ENCODE data around the gene PRSS8.

Gene PRSS8

GRCh38 chr16:31129568-31130335 lies 5.8 kb downstream of the PRSS8 start:
- no peak overlapping the region for H3K4me3 ChIP-seq (ENCODE audit: low read depth, low read length)

DNA sequence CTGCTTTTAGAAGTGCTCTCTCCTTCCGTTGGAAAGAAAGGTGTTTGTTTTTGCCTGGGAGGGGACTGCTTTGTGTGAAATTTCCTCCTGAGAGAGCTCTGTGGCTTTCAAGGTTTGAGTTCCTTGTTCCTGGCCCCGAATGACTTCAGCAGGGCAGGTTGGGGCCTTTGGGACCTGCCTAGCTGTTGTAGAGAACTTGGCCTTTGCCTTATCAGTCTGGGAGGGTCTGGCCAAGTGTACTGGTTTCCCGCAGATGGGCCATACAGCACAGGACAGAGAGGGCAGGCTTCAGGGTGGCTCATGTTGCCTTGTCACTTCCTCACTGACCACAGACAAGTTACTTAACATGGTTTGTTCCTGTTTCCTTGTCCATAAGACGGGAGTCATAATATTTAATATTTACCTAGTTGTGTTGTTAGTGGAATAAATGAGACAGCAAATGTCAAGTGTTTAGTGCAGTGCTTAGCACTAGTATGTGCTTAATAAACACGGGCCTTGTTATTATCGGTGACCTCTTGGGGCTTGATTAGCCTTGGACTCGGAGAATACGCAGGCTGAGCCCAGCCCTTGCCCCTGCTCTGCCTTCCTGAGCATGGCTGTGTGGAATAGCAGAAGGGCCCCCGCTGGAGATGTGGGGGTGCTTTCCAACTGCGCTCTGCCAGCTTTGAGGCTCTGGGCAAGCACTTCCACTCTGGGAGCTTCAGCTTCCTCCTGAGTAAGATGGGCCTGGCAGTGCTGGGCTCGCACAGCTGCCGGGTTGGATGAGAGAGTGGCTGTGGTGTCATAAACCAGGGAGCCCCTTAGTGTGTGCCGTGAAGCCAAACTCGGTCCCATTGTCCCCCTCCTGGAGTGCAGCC lies 6.6 kb downstream of the PRSS8 start:
- H3K4me3 ChIP-seq (ENCODE audit: low read depth, low read length), result no peak overlapping the region

- no peak overlapping the region for H3K4me3 ChIP-seq (ENCODE audit: low read depth, low read length)
Measured at GRCh38 chr16:31127182-31127581, 8.3 kb downstream of the PRSS8 start.

DNA sequence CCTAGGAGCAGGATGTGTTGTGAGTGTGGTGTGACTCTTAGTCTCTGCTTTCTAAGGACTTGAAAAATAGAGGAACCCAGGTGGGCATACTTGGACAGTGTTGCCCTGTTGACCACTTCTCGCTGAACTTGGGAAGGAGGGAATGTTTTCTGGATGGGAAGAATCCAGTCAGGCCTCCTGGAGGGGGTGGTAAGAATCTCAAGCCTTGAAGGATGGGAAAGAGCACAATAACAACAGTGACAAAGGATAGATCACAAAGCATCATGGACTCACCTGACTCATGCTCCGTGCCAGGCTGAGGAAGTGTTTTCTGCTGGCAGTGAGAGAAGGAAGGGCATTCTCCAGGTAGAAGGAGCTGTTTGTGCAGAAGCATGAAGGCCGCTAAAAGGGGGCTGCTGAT lies 9.7 kb downstream of the PRSS8 start:
- no peak overlapping the region for H3K4me3 ChIP-seq (ENCODE audit: low read depth, low read length)

DNA sequence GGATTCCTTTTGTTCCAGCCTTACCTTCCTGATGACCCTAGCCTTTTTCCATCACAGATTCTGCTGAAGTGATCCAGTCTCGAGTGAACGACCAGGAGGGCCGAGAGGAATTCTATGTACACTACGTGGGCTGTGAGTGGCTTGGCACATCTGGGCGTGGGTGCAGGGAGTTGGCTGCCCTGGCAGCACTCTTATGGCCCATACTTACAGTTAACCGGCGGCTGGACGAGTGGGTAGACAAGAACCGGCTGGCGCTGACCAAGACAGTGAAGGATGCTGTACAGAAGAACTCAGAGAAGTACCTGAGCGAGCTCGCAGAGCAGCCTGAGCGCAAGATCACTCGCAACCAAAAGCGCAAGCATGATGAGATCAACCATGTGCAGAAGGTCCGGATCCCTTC lies 15.4 kb downstream of the PRSS8 start:
- no peak overlapping the region for H3K4me3 ChIP-seq (ENCODE audit: low read depth, low read length)

- peak overlapping the region; percentile 52 for H3K4me3 ChIP-seq (ENCODE audit: low read depth, low read length)
Measured at GRCh38 chr16:31118223-31119155, 17.0 kb downstream of the PRSS8 start.

- H3K4me3 ChIP-seq (ENCODE audit: low read depth, low read length), result peak within 1 kb of the TSS; percentile 53
Measured at GRCh38 chr16:31117384-31118222, 17.9 kb downstream of the PRSS8 start, which contains the start of gene KAT8. TSS of gene KAT8 (plus strand) at chr16:31117664. CDS start at chr16:31117682, 18 bp downstream.

DNA sequence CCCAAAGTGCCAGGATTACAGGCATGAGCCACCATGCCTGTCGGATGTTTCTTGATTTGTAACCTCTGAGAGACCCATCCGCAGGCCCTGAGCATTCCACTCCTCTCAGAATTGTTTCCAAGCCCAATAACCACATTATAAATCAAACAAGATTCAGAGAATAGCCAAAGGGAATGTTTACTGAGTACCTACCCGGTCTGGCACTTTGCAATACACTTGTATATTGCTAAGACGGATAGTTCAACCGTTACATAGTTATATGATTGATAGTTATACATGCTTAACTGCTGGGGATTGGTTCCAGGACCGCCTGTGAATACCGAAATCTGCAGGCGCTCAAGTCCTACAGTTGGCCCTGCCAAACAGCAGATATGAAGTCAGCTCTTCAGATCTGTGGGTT lies 21.1 kb downstream of the PRSS8 start:
- no peak overlapping the region for H3K4me3 ChIP-seq (ENCODE audit: low read depth, low read length)

DNA sequence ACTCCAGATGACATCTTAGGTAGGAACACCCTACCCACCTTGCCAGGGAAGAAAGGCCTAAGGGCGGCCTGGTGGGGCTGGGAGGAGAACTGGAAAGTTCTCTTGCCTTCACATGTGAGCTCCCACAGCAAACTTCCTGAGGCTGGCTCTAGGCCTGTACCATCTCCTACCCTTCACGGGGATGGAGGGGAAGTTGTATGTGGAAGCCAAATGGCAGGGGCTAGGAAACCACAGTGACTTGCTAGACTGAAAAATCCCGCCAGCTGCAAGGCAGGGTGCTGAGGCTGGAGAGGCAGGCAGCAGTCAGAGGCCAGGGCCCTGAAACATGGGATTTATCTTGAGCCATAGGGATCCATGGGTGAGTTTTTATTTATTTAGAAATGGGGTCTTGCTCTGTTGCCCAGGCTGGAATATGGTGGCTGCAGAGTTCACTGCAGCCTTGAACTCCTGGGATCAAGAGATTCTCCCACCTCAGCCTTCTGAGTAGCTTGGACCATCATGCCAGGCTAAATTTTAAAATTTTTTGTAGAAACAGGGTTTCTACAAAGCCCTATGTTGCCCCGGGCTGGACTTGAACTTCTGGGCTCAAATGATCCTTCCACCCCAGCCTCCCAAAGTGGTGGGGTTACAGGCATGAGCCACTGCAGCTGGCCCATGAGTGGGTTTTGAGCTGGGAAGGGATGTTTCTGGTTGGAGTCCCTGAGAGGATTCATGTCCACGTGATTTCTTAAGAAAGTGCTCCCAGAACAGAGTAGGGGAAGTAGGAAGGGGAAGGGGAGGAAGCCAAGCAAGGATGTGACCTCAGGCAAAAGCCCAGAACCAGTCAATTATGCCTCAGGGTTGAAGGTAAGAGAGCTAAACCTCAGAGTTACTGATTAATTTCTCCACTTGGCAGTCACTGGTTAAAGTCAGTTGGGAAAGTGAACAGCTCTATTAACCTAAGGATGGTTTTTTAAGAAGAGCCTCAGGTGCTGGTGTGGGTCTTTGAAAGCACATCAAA lies 22.1 kb downstream of the PRSS8 start:
- H3K4me3 ChIP-seq (ENCODE audit: low read depth, low read length), result no peak overlapping the region

DNA sequence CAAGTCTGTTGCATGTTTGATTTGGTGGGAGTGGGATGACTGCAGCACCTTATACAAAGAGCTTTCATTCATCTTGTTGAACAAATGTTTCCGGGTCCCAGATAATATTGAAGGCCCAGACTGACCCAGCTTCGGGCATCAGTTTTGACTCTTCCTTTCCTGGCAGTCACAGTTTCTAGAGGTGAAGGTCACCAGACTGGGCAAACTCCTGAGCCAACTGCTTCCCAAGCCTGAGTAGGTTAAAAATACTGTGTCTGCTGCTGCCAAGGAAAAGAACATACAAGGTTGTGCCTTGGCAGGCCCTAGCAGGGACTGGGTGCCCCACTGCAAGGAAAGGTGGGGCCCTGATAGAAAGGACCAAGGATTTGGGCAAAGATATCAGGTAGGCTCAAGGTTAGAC lies 22.8 kb downstream of the PRSS8 start:
- H3K4me3 ChIP-seq (ENCODE audit: low read depth, low read length), result no peak overlapping the region

- H3K4me3 ChIP-seq (ENCODE audit: low read depth, low read length), result no peak overlapping the region
Measured at GRCh38 chr16:31111881-31112466, 23.6 kb downstream of the PRSS8 start.

DNA sequence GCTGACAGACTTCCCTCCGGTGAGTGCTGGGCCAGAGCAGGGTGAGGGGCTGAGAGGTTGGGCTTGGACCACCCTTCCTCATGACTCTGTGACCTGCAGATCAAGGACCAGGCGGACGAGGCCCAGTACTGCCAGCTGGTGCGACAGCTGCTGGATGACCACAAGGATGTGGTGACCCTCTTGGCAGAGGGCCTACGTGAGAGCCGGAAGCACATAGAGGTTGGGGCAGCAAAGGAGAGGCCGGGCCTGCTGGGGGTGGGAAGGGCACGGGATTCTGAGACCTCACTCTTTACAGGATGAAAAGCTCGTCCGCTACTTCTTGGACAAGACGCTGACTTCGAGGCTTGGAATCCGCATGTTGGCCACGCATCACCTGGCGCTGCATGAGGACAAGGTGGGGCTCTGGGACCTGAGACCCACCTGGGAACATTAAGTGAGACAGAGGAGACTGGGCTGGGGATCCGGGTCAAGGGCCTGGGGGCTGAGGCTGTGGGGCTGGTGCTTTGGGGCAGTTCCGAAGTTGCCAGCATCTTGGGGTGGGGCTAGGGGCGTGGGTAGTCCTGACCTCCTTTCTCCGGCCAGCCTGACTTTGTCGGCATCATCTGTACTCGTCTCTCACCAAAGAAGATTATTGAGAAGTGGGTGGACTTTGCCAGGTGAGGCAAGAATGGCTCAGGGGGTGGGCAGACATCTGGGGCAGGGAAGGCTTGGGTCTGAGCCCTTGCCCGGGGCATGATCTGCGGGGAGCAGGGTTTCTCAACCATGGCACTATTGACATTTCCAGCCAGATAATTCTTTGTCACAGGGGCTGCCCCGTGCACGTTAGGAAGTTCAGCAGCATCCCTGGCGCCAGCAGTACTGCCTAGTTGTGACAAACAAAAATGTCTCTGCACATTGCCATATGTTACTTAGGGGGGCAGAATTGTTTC lies 25.2 kb downstream of the PRSS8 start:
- H3K4me3 ChIP-seq (ENCODE audit: low read depth, low read length), result no peak overlapping the region

DNA sequence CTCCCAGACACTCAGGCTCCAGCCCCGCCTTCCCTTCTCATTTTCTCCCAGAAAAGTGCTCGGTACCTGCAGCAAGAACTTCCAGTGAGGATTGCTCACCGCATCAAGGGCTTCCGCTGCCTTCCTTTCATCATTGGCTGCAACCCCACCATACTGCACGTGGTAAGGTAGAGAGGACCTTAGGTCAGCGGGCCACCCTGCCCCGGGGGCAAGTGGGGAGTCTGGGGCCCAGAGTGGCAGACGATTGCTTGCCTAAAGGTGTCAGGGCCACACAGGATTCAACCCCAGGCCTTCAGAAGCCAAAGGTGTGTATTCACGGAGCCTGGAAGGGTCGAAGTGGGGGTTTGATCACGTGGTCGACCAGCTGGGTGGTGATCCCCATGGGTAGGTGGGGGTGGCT lies 25.9 kb downstream of the PRSS8 start:
- no peak overlapping the region for H3K4me3 ChIP-seq (ENCODE audit: low read depth, low read length)

DNA sequence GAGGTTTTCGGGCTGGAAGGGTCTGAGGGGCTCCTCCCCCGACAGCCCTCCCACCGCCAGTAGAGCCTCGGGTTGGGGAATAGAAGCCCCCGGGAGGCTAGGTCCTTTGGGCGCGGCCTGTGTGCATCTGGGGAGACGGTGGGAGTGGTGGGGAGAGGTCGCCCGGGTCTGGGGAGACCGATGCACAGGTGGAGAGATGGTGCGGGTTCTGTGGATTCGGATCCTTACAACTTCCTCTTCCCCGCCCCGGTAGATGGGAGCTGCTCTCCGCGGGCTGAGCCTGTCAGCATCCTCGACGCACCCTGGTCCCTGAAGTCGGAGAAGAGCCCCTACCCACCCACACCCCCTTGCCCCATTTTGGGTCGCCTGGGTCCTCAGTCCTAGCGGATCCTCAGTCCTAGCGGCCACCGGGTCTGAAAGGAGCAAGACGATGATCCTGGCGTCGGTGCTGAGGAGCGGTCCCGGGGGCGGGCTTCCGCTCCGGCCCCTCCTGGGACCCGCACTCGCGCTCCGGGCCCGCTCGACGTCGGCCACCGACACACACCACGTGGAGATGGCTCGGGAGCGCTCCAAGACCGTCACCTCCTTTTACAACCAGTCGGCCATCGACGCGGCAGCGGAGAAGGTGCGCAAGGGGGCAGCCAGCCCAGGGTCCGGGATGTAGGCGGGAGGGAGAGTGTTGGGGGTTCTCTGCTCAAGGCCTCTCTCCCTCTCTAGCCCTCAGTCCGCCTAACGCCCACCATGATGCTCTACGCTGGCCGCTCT lies 26.6 kb downstream of the PRSS8 start:
- peak overlapping the region; percentile 78 for H3K4me3 ChIP-seq (ENCODE audit: low read depth, low read length)

DNA sequence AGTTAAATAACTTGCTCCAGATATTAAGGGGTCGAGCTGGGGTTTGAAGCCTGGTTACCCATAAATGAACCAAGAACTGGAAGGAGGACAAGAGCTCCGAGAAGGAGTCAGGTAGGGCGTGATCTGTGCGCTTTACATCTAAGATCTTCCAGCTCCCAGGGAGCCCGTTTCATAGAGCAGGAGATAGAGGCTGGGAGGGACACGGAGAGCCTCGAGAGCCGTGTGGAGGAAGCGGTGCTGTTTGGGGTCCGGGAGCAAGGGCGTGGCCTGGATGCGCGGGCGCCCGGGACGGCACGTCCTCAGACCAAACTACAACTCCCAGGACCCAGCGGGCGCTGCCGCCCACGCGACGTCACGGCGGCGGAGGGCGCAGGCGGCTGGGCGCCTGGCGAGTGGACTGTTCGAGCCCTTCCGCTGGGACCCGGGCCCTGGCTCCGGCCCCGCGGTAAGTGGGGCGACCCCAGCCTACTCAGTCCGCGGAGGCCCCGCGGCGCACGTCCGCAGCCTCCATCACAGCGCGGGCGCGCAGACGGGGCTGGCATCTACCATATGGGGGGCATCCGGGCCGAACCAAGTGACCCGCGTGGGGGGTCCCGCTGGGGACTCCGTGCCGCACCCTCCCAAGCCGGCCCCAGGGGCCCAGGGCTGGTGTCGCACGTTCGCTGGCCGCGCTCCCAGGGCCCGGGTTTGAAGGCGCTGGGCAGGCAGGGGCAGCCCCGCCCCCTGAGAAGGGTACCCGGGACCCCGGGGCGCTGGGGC lies 27.3 kb downstream of the PRSS8 start, which contains the start of gene BCKDK:
Gene BCKDK, plus strand, starts transcription at position 352 of the 759 bp plus-strand sequence. CDS start 838 bp downstream, outside the sequence.
- peak within 1 kb of the TSS; percentile 78 for H3K4me3 ChIP-seq (ENCODE audit: low read depth, low read length)

GRCh38 chr16:31107465-31107867 lies 28.1 kb downstream of the PRSS8 start:
- no peak overlapping the region for H3K4me3 ChIP-seq (ENCODE audit: low read depth, low read length)
